Measurements from ENCODE around the gene LRRC3C. TPM values are rescaled to one million over a fixed set of nuclear protein-coding genes. Genes with fewer than 3 reads are reported as not detected.

The LRRC3C gene
- total RNA-seq, 3 donors from 2014 or later: not detected

DNA sequence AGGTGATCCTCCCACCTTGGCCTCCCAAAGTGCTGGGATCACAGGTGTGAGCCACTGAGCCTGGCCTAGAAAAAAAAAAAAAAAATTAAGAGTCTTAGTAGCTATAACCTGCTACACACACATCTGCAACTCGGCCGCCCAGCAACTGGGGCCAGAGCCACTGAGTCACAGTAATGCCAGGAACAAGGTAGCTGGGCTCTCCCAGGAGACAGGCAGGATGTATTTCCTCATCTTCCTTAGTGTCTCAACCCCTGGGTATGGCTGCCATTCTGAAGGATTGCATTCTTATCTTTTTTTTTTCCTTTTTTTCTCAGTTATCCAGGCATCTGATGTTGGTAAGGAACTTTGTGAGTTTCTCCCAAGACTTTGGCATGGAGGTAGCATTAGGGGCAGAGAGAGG lies 46.0 kb downstream of the LRRC3C start:
- TF ChIP-seq, protein P1, sequence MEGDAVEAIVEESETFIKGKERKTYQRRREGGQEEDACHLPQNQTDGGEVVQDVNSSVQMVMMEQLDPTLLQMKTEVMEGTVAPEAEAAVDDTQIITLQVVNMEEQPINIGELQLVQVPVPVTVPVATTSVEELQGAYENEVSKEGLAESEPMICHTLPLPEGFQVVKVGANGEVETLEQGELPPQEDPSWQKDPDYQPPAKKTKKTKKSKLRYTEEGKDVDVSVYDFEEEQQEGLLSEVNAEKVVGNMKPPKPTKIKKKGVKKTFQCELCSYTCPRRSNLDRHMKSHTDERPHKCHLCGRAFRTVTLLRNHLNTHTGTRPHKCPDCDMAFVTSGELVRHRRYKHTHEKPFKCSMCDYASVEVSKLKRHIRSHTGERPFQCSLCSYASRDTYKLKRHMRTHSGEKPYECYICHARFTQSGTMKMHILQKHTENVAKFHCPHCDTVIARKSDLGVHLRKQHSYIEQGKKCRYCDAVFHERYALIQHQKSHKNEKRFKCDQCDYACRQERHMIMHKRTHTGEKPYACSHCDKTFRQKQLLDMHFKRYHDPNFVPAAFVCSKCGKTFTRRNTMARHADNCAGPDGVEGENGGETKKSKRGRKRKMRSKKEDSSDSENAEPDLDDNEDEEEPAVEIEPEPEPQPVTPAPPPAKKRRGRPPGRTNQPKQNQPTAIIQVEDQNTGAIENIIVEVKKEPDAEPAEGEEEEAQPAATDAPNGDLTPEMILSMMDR (IDR thresholded peaks at IDR 0.05): no peak
- H3K4me1 ChIP-seq (ENCODE audit: low read depth): peaks cover 7% of the 10 kb centered on the region
- DNase-seq (no peak), ATAC-seq (no peak)
- no peaks in the 10 kb centered on the region for H3K9me3 ChIP-seq
- H3K36me3 ChIP-seq (ENCODE audit: low read depth): no peaks in the 10 kb centered on the region
- H3K4me3 ChIP-seq: no peak overlapping the region
- intact Hi-C loops (cut with DNase I, micrococcal nuclease): no loop called here

DNA sequence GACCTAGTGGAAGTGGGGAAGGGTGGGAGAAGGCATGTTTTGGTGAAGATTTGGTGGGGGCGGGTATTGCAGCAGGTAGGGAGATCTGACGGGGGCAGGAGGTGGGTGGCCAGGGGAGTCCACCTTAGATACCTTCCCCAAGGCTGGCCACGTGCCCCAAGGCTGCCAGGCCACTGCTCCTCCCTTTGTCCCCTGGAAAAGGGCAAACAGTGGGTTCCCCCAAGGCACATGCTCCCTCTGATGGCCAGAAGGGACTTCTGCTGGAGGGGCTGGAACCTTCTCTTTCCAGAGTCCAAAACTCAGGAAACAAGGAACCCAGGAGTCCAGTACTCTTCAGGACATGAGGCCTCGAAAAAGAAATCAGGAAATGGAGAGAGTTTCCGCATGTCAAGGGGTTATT lies 46.9 kb downstream of the LRRC3C start:
- TF ChIP-seq, protein P1 (IDR thresholded peaks at IDR 0.05): no peak
- peaks cover 7% of the 10 kb centered on the region for H3K4me1 ChIP-seq (ENCODE audit: low read depth)
- intact Hi-C loops (cut with DNase I, micrococcal nuclease): no loop called here
- no peaks in the 10 kb centered on the region for H3K36me3 ChIP-seq (ENCODE audit: low read depth)
- no peak overlapping the region for H3K4me3 ChIP-seq
- DNase-seq (no peak), ATAC-seq (no peak)
- no peaks in the 10 kb centered on the region for H3K9me3 ChIP-seq

DNA sequence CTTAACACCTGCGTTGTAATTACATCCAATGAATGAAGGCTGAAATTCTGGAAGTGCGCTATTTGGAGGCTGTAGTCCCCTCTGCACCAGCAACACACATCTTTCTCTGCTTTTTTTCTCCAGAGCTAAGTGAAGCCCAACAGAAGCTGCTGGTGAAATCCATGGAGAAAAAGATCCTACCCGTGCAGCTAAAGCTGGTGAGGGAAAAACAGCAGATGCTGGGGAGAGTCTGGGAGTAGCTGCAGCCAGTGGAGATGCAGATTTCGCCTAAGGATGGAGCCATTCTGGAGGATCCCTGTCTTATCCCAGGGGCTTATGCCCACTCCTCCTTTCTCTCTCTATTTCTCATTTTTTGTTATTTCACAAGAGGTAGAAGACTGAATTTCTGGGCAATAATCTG lies 48.3 kb downstream of the LRRC3C start:
- H3K4me3 ChIP-seq: no peak overlapping the region
- intact Hi-C loops (cut with DNase I, micrococcal nuclease): no loop called here
- no peak for DNase-seq
- ATAC-seq: no peak
- H3K9me3 ChIP-seq: no peaks in the 10 kb centered on the region
- peaks cover 4% of the 10 kb centered on the region for H3K36me3 ChIP-seq (ENCODE audit: low read depth)
- TF ChIP-seq, protein P1 (IDR thresholded peaks at IDR 0.05): no peak
- H3K4me1 ChIP-seq (ENCODE audit: low read depth): no peaks in the 10 kb centered on the region

DNA sequence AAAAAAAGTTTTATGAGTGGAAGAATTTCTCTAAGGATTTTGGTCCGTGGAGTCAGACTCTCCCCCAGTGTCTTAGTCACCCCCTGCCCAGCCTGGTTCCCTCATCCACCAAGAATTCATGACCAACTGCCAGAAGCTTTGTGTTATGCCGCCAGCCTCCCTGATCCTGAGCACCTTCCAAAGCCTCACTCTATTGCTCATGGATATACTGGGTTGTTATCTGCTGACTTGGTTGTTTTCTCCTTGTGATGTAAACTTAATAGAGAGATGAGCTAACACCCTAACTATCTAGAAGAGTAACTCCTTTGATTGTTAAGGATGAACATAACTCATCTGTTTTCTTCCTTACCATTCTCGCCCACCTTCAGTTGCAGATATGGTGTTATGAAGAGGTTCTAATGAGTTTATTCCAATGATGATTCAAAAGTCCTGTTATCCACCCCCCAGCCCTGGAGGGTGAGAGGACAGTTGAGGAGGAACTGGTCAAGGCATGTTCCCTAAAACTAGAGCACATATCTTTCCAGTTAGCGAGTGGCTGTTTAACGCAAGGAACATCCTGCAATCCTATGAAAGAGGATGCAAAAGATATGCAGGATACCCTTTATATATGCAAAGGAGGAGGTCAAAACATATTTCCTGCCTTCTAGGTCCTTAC lies 51.6 kb downstream of the LRRC3C start:
- Histone ChIP-seq H3K4me3 (no peak overlapping the region), H3K9me3 (no peaks in the 10 kb centered on the region), H3K4me1 (ENCODE audit: low read depth) (peaks cover 13% of the 10 kb centered on the region), H3K36me3 (ENCODE audit: low read depth) (peaks cover 5% of the 10 kb centered on the region)
- ATAC-seq (no peak), DNase-seq (no peak)
- intact Hi-C loops (cut with DNase I, micrococcal nuclease): no loop called here
- TF ChIP-seq, protein P1 (IDR thresholded peaks at IDR 0.05): no peak

DNA sequence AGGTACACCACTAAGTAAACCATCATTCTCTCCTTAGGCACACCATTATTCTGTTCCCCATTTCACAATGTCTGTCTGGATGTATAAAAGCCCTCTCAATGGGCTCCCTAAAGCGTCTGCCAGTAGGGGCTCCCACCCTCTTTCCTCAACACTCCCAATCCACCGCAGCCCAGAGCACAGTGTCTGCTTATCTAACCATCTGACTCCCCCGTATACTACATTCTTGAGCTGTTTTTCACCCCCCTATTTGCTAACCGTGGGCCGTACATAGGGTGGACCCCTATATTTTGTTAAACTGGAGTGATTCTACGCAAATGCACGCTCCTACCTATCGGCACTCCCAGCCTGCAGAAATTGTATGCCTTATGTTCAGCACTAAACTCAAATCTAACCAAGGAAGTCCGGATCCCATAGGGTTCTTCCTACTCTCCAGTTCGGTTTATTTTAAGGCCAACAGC lies 52.4 kb downstream of the LRRC3C start:
- Histone ChIP-seq H3K4me1 (ENCODE audit: low read depth) (peaks cover 13% of the 10 kb centered on the region), H3K4me3 (peak overlapping the region; percentile 93), H3K9me3 (no peaks in the 10 kb centered on the region), H3K36me3 (ENCODE audit: low read depth) (peaks cover 13% of the 10 kb centered on the region)
- DNase-seq (peak in 1 of 3 donors; percentile 32), ATAC-seq (peak; percentile 9)
- TF ChIP-seq, protein P1 (IDR thresholded peaks at IDR 0.05): no peak
- intact Hi-C loops (cut with DNase I, micrococcal nuclease): no loop called here

Data from mucosa of descending colon (tissue), 3 donors.